ES-I3 (cell line): ENCODE data around the gene PPP3R1.

Experiments
- H3K36me3 ChIP-seq: 2 replicates; pipeline ENCODE4 v1.6.1; 2013; ENCODE audit warnings: mild to moderate bottlenecking, low read length, control low read depth, moderate library complexity; ENCODE audit not compliant: insufficient read depth
- H3K4me1 ChIP-seq: 2 replicates; pipeline ENCODE4 v1.6.1; 2013; ENCODE audit warnings: mild to moderate bottlenecking, control low read depth, low read length; ENCODE audit not compliant: insufficient read depth
- H3K9ac ChIP-seq: 2 replicates; pipeline ENCODE4 v1.6.1; 2013; ENCODE audit warnings: low read depth, mild to moderate bottlenecking, low read length, moderate library complexity
- H3K9me3 ChIP-seq: 2 replicates; pipeline ENCODE4 v1.6.1; 2013; ENCODE audit warnings: mild to moderate bottlenecking, low read length, moderate library complexity; ENCODE audit not compliant: control insufficient read depth, insufficient read depth

Gene PPP3R1

DNA sequence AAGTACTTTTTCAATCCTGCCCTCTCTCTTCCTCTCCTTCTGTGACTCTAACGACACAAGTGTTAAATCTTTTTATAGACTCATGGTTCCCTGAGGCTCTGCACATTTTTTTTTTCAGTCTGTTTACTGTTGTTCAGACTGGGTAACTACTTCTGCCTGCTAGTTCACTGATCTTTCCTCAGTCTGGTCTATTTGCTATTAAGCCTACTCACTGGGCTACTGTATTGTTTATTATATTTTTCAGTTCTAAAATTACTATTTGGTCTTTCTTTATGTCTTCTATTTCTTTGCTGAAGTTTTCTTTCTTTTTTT is 21.3 kb downstream of the PPP3R1 start:
- Histone ChIP-seq H3K9ac (no peak overlapping the region), H3K36me3 (no peaks in the 10 kb centered on the region), H3K9me3 (no peaks in the 10 kb centered on the region), H3K4me1 (peaks cover 6% of the 10 kb centered on the region; the same call in 1 of the 2 replicates)

DNA sequence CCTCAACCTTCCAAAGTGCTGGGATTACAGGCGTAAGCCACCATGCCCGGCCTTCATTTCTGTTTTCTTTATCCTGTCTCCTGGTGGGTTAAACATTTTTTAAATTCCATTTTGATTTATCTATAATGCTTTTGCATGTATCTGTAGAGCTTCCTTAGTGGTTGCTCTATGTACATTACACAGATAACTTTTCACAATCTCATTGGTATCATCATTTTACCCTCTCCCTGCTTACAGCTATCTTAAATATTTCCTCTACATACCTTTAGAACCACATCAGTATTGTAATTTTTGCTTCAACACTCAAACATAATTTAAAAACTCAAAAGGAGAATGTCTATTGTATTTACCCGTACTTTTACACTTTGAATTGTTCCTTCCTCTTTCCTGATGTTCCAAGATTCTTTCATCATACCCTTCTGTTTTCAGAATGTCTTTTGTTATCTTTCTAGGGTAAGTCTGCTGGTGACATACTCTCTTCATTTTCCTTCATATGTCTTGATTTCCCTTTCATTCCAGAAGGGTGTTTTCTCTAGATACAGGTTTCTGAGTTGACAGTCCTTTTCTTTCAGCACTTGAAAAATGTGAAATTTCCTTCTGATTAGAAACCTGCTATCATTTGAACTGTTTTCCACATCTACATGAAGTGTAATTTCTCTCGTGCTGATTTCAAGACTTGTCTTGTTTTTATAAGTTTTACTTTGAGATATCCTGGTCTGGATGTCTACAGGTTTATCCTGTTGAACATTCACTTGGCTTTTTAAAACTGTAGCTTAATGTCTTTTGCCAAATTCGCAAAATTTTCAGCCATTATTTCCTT is 21.9 kb downstream of the PPP3R1 start:
- no peaks in the 10 kb centered on the region for H3K36me3 ChIP-seq
- H3K9ac ChIP-seq: no peak overlapping the region
- H3K4me1 ChIP-seq: peaks cover 6% of the 10 kb centered on the region; the same call in 1 of the 2 replicates
- no peaks in the 10 kb centered on the region for H3K9me3 ChIP-seq

DNA sequence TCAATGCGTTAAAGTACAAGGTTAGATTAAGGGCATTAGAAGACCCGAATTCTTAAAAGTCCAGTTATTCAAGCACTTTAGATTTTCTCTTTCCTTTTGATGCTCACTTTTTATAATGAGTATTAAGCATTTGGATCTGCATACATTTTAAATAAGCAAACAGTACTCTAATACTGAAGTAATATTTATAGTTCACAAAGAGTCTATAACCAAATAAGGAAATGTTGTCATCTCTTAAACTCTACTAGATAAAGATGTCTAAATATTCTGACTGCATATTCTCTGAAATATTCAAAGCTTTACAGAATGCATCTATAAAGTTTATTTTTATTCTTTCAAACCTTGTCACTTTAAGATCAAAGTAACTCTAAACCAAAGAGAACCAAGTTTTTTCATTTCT is 25.5 kb downstream of the PPP3R1 start:
- Histone ChIP-seq H3K36me3 (no peaks in the 10 kb centered on the region), H3K9me3 (no peaks in the 10 kb centered on the region), H3K4me1 (peaks cover 9% of the 10 kb centered on the region; the same call in 1 of the 2 replicates), H3K9ac (no peak overlapping the region)

GRCh38 chr2:68225119-68225632 is 27.2 kb downstream of the PPP3R1 start:
- Histone ChIP-seq H3K9ac (no peak overlapping the region), H3K36me3 (no peaks in the 10 kb centered on the region), H3K4me1 (0 out of 2 replicates have a peak, but pooled peaks cover 3% of the 10 kb centered on the region), H3K9me3 (no peaks in the 10 kb centered on the region)

GRCh38 chr2:68223419-68223818 is 28.9 kb downstream of the PPP3R1 start:
- no peaks in the 10 kb centered on the region for H3K36me3 ChIP-seq
- 0 out of 2 replicates have a peak, but pooled peaks cover 3% of the 10 kb centered on the region for H3K4me1 ChIP-seq
- H3K9ac ChIP-seq: no peak overlapping the region
- no peaks in the 10 kb centered on the region for H3K9me3 ChIP-seq

GRCh38 chr2:68222287-68222686 is 30.0 kb downstream of the PPP3R1 start:
- 0 out of 2 replicates have a peak, but pooled peaks cover 3% of the 10 kb centered on the region for H3K4me1 ChIP-seq
- H3K36me3 ChIP-seq: no peaks in the 10 kb centered on the region

DNA sequence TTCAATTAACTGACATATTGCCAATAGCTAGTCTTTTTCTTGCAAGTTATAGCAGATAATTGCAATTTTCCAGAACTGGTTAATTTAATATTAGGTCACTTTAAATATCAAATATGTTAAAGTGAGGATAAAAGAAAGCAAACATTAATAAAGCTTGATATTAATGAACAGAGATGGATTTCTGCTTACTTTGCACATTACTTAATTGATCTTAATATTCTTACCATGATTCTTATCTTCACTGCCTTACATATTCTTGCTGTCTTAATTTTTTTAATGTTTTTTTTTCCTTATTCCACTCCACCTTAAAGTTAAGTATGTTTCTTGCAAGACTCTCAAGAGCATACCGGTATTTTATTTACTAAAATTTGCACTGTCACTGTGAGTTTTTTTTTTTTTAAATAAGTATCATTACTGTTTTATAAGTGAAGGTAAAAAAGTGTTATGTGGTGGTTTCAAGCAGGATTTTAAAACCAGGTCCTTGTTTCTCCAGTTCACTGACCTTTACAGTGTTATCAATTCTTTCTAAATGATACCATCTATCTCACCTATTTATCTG is 33.9 kb downstream of the PPP3R1 start:
- Histone ChIP-seq H3K4me1 (no peaks in the 10 kb centered on the region), H3K9ac (no peak overlapping the region), H3K36me3 (no peaks in the 10 kb centered on the region), H3K9me3 (no peaks in the 10 kb centered on the region)

More at GRCh38 chr2:68222287-68222686, 30.0 kb downstream of the PPP3R1 start:
- H3K9me3 ChIP-seq: no peaks in the 10 kb centered on the region
- no peak overlapping the region for H3K9ac ChIP-seq

DNA sequence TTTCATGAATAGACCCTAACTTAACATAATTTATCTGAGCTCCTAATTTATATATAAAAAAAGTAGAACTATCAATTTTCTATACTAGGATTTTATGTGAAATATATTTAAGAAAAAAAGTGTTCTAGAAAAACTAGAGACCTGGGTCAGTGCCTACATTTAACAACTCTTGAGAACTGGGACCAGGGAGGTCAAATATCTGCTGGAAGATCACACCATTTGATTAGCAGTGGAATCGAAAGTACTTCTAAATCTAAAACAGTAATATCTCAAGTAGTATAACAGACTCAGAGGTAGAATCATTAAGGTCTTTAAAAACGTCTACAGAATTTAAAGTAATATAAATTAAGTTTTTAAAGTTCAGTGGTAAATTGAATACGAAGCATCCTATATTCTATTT is 34.6 kb downstream of the PPP3R1 start:
- no peaks in the 10 kb centered on the region for H3K36me3 ChIP-seq
- H3K9ac ChIP-seq: no peak overlapping the region
- H3K9me3 ChIP-seq: no peaks in the 10 kb centered on the region
- H3K4me1 ChIP-seq: no peaks in the 10 kb centered on the region

- Histone ChIP-seq H3K9ac (no peak overlapping the region), H3K9me3 (no peaks in the 10 kb centered on the region), H3K4me1 (no peaks in the 10 kb centered on the region), H3K36me3 (no peaks in the 10 kb centered on the region)
These were observed 35.6 kb downstream of the PPP3R1 start for GRCh38 chr2:68216454-68217310.

DNA sequence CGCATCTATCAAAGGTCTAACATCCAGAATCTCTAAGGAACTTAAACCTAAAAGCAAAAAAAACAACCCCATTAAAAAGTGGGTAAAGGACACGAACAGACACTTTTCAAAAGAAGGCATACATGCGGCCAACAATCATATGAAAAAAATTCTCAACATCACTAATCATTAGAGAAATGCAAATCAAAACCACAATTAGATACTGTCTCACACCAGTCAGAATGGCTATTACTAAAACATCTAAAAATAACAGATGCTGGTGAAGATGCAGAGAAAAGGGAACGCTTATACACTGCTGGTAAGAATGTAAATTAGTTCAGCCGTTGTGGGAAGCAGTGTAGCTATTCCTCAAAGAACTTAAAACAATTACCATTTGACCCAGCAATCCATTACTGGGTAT is 38.0 kb downstream of the PPP3R1 start:
- no peaks in the 10 kb centered on the region for H3K9me3 ChIP-seq
- H3K4me1 ChIP-seq: no peaks in the 10 kb centered on the region
- H3K9ac ChIP-seq: no peak overlapping the region
- no peaks in the 10 kb centered on the region for H3K36me3 ChIP-seq

DNA sequence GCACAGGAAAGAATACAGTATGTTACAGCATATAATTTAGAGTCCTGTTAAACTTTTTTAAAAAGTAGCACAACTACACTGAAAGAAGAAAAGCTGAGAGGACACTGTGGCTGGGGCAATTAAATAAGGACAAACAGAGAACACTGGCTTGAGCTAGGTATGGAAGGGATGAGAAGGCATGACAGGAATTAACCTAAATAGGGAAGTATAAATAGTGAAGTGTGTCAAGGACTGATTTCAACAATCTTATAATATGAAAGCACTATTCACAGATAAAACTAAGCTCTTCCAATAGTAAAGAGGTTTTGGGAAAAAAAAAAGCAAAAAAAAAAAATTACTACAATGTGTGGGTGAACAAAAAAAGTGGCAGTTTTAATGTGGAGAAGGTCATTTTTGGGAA is 45.5 kb downstream of the PPP3R1 start:
- Histone ChIP-seq H3K4me1 (no peaks in the 10 kb centered on the region), H3K9me3 (no peaks in the 10 kb centered on the region), H3K36me3 (no peaks in the 10 kb centered on the region; the same call in 1 of the 2 replicates), H3K9ac (no peak overlapping the region)

- no peaks in the 10 kb centered on the region for H3K9me3 ChIP-seq
- no peaks in the 10 kb centered on the region; the same call in 1 of the 2 replicates for H3K36me3 ChIP-seq
- no peak overlapping the region for H3K9ac ChIP-seq
- no peaks in the 10 kb centered on the region for H3K4me1 ChIP-seq
These were observed 48.7 kb downstream of the PPP3R1 start for GRCh38 chr2:68203587-68203986.

DNA sequence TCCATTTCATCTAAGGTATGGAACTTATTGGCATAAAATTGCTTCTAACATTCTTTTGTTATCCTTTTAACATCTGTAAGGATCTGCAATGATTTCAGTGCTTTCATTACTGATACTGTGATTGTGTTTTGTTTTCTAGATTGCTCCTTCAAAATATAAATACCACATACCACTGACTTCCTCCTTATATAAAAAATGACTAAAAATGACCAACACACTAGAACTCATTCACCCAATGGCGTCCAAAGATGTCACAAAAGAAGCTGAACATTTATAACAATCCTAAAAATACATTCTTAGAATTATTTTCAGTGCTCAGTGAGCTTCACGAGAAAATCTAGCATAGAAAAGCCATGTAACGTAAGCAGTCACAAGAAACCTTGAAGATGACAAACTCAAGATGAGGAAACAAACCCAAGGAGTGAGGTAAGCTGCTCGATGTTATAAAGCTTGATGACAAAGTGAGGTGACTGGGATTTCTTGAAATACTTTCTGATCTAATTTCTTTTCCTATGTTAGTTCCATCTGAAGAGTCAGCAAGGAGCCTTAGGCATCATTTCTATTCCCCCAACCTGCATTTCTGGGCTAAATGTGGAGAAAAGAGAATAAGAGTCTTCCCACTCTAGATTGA is 52.1 kb downstream of the PPP3R1 start:
- Histone ChIP-seq H3K4me1 (no peaks in the 10 kb centered on the region), H3K36me3 (no peaks in the 10 kb centered on the region), H3K9ac (no peak overlapping the region), H3K9me3 (no peaks in the 10 kb centered on the region)

DNA sequence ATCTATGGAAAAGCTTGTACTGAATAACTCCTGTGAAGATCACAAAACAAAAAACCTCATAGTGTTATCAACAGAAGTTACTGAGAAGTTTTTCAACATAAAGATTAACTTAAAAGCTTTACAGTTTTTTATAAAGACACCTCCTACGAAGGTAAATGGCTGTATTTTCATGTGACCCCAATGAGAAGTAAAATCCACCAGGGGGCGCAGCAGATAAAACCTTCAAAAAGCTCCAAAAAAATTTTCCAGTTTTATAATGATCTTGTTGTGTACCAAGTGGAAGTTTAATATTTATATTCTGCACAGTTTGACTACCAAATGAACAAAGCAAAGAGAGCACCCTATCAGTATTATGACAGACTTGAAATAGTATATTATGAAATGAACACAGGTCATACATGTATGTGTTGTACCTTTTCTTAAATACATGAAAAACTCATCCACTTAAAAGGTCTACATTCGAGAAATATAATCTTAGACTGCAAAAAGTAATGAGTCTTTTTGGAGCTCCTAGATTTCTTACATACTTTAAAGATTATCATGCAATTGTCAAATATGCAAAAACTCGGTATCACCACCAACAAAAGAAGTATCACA is 56.1 kb downstream of the PPP3R1 start:
- Histone ChIP-seq H3K9me3 (no peaks in the 10 kb centered on the region), H3K4me1 (0 out of 2 replicates have a peak, but pooled peaks cover under 1% of the 10 kb centered on the region)

More for the DNA sequence above, 56.1 kb downstream of the PPP3R1 start:
- Histone ChIP-seq H3K36me3 (no peaks in the 10 kb centered on the region), H3K9ac (no peak overlapping the region)
